GM12875 (cell line): ENCODE data around the gene NOTUM.

Source experiments
- H3K4me3 ChIP-seq: one replicate; pipeline ENCODE4 v1.5.1; 2011; ENCODE audit warnings: low read depth, low read length, control low read depth
- TF ChIP-seq, protein P1 (sequence below): IDR thresholded peaks from 2 replicates; pipeline ENCODE4 v1.5.1; 2011; ENCODE audit warnings: low read depth, mild to moderate bottlenecking, control low read depth, inconsistent platforms, low read length, moderate library complexity, borderline replicate concordance; ENCODE audit not compliant: insufficient read depth

The NOTUM gene

DNA sequence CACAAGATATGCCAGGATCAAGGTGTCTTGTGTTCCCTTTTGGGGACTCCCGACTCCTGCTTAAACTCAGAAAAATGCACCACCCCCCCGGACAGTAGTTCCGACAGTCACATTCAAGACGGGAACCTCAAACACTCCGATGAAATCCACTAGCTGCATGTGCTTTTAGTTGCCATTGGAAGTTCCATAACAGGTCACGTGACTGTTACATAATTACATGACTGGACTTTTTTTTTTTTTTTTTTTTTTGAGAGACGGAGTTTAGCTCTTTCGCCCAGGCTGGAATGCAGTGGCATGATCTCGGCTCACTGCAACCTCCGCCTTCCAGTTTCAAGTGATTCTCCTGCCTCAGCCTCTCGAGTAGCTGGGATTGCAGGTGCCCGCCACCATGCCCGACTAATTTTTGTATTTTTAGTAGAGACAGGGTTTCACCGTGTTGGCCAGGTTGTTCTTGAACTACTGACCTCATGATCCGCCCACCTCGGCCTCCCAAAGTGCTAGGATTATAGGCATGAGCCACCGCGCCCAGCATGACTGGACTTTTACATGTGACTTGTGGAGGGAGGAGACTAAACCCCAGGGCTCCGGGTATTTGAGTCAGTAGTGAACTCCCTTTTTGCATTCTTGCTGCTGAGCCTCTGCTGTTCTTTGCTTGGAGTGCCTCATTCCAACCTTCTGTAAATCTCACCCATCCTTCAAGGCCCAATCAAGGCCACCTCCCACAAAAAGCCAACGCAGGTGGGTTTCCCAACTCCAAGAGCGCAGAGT is 44.6 kb downstream of the NOTUM start:
- TF ChIP-seq, protein P1, sequence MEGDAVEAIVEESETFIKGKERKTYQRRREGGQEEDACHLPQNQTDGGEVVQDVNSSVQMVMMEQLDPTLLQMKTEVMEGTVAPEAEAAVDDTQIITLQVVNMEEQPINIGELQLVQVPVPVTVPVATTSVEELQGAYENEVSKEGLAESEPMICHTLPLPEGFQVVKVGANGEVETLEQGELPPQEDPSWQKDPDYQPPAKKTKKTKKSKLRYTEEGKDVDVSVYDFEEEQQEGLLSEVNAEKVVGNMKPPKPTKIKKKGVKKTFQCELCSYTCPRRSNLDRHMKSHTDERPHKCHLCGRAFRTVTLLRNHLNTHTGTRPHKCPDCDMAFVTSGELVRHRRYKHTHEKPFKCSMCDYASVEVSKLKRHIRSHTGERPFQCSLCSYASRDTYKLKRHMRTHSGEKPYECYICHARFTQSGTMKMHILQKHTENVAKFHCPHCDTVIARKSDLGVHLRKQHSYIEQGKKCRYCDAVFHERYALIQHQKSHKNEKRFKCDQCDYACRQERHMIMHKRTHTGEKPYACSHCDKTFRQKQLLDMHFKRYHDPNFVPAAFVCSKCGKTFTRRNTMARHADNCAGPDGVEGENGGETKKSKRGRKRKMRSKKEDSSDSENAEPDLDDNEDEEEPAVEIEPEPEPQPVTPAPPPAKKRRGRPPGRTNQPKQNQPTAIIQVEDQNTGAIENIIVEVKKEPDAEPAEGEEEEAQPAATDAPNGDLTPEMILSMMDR, result no peak
- peak overlapping the region; percentile 65 for H3K4me3 ChIP-seq

DNA sequence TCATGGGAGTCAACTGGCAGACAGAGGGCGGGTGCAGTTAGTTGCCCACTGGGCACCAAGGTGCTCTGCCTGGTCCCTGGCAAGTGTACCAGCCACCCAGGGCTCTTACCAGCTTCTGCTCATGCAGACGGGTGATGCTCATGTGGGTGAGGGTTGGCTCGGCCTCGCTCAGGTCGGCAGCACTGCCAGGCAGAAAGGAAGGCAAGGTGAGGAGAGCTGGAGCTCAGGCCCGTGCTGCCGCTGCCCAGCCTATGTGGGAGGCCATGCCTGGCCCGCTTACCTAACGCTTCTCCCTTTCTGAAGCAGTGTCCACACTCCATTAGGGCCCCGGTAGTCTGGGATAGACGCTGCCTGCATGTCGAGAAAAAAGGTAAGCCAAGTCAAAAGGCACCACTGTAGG is 45.7 kb downstream of the NOTUM start:
- H3K4me3 ChIP-seq, result no peak overlapping the region
- TF ChIP-seq, protein P1, result no peak

DNA sequence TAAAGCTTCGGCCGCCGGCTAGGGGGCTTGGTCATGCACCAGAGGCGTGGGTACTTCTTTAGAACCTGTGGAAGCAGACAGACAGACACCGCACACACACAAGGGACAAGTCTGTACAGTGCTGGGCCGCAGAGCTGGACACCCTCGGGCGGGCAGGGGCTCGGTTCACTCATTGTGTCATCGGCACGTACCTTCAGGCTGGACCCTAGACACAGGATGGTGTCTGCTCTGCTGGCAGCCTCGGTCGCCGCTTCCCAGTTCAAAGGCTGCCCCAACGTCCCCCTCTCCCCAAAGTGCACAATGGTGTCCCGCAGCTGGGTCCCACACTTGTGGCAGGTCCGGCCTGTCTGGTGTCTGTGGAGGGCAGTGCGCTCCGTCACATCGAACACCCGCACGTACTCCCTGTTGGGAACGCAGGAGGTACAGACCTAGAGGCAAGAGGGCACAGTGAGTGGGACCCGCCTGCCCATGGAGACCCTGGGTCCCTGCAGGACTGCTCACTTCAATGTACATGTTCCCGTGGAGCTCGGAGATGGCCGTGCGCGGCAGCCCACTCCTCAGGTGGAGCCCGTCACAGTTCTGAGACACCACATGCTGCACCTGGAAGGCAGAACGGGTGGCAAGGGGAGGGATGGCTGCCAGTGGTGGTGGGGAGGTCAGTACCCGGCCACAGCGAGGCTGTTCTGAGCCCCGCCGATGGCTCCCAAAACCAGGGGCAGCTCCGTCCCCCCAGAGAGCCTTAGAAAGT is 46.7 kb downstream of the NOTUM start:
- H3K4me3 ChIP-seq, result no peak overlapping the region
- TF ChIP-seq, protein P1, result no peak

DNA sequence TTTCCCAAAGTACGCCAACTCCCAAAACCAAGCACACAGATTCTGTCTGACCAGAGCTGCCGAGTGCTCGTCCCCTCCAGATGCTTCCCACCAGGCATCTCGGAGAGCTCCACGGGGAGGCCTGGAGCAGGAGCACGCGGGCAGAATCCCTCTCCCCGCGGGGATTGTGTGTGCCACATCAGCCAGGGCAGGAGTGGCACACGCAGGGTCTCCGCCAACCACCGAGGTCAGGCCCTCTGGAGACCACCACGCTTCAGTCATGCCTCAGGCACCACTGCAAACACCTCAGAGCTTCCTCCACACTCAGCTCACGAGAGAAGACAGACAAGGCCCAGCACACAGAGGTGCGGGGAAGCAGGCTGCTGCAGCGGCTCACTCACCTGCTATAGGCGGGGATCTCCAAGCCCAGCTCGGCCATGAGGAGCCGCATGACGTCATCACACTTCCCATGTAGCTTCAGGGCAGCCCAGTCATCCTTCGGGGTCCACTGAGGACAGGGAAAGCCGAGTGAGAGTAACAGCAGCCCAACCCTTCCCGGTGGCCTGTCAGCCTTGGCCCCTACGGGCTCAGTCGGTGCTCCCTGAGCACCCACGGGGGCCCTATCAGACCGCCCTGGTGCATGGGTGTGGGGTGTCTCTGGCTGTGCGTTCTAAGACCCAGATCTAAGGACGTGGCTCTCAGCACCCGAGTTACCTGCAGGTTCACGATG is 47.4 kb downstream of the NOTUM start:
- TF ChIP-seq, protein P1, result no peak
- no peak overlapping the region for H3K4me3 ChIP-seq

DNA sequence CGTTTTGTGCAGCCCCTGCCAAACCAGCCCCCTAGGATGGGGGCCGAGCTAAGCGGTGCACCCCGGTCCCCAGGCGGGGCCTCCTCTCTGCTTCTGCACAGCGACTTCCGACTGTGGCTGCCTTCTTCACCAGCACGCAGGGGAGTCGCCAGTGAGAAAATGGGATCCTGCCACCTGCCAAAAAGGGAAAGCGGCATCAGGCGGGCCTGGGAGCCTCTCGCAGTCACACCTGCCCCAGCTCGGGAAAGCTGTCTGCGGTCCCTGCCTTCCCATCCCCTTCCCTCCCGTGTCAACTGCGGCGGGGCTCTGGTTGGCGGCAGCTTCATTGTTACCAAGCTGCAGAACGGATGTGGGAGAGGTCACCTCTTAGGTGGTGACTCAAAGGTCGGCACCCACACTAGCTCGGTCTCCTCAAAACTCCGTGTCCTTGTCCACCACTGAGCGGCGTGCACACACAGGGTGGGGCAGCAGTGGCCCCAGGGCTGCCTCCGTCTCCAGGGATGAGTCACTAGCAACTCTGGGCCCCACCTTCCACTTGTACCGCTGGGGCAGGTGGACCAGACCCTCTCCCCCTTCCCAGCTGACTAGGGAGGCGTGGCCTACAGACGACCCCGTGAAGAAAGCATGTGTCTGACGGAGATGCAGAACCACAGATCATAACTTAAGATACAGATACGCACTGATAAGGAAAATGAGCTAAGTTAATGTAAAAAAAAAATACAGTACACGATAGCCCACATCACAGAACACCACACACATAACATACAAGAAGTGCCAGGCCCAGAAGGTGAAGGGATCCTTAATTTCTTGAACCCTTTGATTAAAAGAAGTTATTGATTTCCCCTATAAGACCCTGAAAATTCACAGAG is 48.3 kb downstream of the NOTUM start:
- TF ChIP-seq, protein P1, result no peak
- H3K4me3 ChIP-seq, result no peak overlapping the region

DNA sequence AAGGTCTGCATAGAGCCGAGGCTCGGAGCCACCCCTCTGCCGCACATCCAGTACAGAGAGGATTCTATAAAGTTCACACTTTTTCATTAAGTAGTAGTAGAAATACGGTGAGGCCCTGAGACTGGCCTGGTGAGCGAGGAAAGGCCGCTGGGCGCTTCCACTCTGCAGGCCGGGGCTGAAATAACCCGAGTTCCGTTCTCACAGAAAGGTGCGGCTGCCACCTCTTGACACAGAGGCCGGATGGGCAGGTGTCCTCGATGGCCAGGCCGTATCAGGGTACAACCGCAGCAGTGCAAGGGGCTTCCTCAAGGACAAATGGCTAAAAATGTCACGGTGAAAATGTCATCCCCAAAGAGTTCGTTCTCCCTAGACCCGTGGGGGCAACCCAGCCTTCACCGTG is 49.0 kb downstream of the NOTUM start:
- TF ChIP-seq, protein P1, result no peak
- no peak overlapping the region for H3K4me3 ChIP-seq
